Heart left ventricle (tissue), 16 donors: ENCODE data around the gene SLC25A6. TPM values are rescaled to one million over a fixed set of nuclear protein-coding genes. Genes with fewer than 3 reads are reported as not detected.
"Not testable (repeated sequence)": the region's sequence is repeated elsewhere in the genome, so short reads cannot be mapped to it uniquely, and the experiment has no call there.

Experiments
- ATAC-seq, 4 donors: fragments of 200-7000 bp; cut with Tn5 transposase; one replicate each; pipeline ENCODE4 v1.9.1; 2020 to 2022; ENCODE audit warnings: moderate library complexity in 4 of 4, mild to moderate bottlenecking in 3 of 4, moderate number of reproducible peaks in 1 of 4
- DNase-seq, 5 donors: peaks; one replicate each; pipeline ENCODE4 v3.0.0-alpha.2; 2020
- H3K27ac ChIP-seq, 12 donors: fragments of 200-600 bp; sonication (generic) in 4 of 12; one replicate each; pipeline versions ENCODE4 v1.5.0 to v1.8.0; 2016 to 2022; ENCODE audit warnings: mild to moderate bottlenecking in 2 of 12
- H3K27me3 ChIP-seq, 9 donors: fragments of 200-600 bp; sonication (generic) in 2 of 9; one replicate each; pipeline versions ENCODE4 v1.5.1 to v1.8.0; 2016 to 2022; ENCODE audit warnings: mild to moderate bottlenecking in 3 of 9
- H3K36me3 ChIP-seq, 9 donors: fragments of 200-600 bp; sonication (generic) in 2 of 9; one replicate each; pipeline versions ENCODE4 v1.5.0 to v1.8.0; 2018 to 2022; ENCODE audit warnings: mild to moderate bottlenecking in 2 of 9
- H3K4me1 ChIP-seq, 12 donors: fragments of 200-600 bp; sonication (generic) in 4 of 12; one replicate each; pipeline versions ENCODE4 v1.5.0 to v1.8.0; 2016 to 2022; ENCODE audit warnings: mild to moderate bottlenecking in 3 of 12
- H3K4me3 ChIP-seq, 12 donors: fragments of 200-600 bp; sonication (generic) in 4 of 12; one replicate each; pipeline versions ENCODE4 v1.5.0 to v1.8.0; 2017 to 2022; ENCODE audit warnings: mild to moderate bottlenecking in 9 of 12, moderate library complexity in 4 of 12
- H3K9me3 ChIP-seq, 12 donors: fragments of 200-600 bp; sonication (generic) in 4 of 12; one replicate each; pipeline versions ENCODE4 v1.5.0 to v1.8.0; 2016 to 2022; ENCODE audit warnings: mild to moderate bottlenecking in 1 of 12
- CTCF ChIP-seq, 12 donors: fragments of 200-600 bp; sonication (generic) in 4 of 12; IDR thresholded peaks; one replicate each; pipeline versions ENCODE4 v1.5.0 to v1.8.0; 2018 to 2022; ENCODE audit warnings: antibody characterized with exemption in 12 of 12, mild to moderate bottlenecking in 5 of 12
- POLR2A ChIP-seq, 2 donors: fragments of 450-650 bp; IDR thresholded peaks; one replicate each; pipeline ENCODE4 v1.6.1; 2017; ENCODE audit warnings: antibody characterized with exemption in 2 of 2, mild to moderate bottlenecking in 2 of 2, moderate library complexity in 2 of 2
- WGBS, 4 donors: extraction: QIAGEN DNeasy Blood & Tissue Kit in 2 of 4; methylation state at CpG; one replicate each; pipeline versions ENCODE4 v1.1.5 to v1.1.7; 2013 to 2018; 5-methylcytosine and 5-hydroxymethylcytosine counted together
- intact Hi-C, 10 donors: fragments of 100-400 bp; cut with DNase I; formaldehyde crosslinking; loops; one replicate each; pipeline versions ENCODE4 v1.11.1 to v1.14.2; 2022
- polyA plus RNA-seq, 2 donors: library from polyadenylated mRNA; stranded (reverse); fragments of 200-250 nt; gene quantifications; one replicate each; pipeline ENCODE4 v1.2.3, GENCODE V29; 2013
- total RNA-seq, 9 donors: library from RNA; depleted of rRNA in 2 of 9; stranded (reverse); fragments of >200 nt in 2 of 9; fragmentation: NEBNext Ultra II Directional in 3 of 9; extraction: Animal tissue kit (Norgen Biotek cat#: 25700) in 3 of 9; gene quantifications; one replicate each; pipeline versions ENCODE4 v1.1.0 to v1.2.4, GENCODE V29; 2016 to 2023
- donor health status: ischemic (EF 13 %, LVEDD 7.1; RV severe dilation, severe dysfunction).
- donor health status: healthy with polysubstance abuse.
- donor health status: DM: no; HTN: yes; CAD: no.
- donor health status: DM: no; HTN: no; CAD: no.
- donor health status: ischemic (EF 25% LVEDD 6.9; RV normal size, moderate dysfunction).
- donor health status: ischemic (EF 25% LVEDD 5.7; RV mildly dilated, moderate dysfunction).
- donor health status: healthy.
- donor health status: DM: yes; HTN: yes; CAD: no.
- donor health status: ischemic (EF 35%, LVEDD 5.7; RV mildly dilated, moderate dysfunction).
- donor health status: nonischemic (EF 11% LVEDD 7.7; RV severe dilation, severe dysfunction).
- donor health status: DM: yes; HTN: yes; CAD: no.
- donor health status: PGD.
- donor health status: ischemic (EF 29% LVEDD 5.4; RV normal size, mild dysfunction).
- donor health status: nonischemic (EF 23%, LVEDD 6.1; RV moderate dilation, normal function).

The SLC25A6 gene
- total and polyA plus RNA-seq, 11 donors, result 78.2 to 232 (median 129) TPM

GRCh38 chrX:1354036-1355019, 37.6 kb downstream of the SLC25A6 start:
- peak in 1 of 5 donors; percentile 28 for DNase-seq
- intact Hi-C loops, result no loop called here

GRCh38 chrX:1351981-1352714, 39.8 kb downstream of the SLC25A6 start:
- Histone ChIP-seq H3K27me3 (no peaks in the 10 kb centered on the region), H3K4me1 (peaks cover 0 to 5% (median 0%) of the 10 kb centered on the region in 12 donors), H3K4me3 (no peak overlapping the region), H3K9me3 (no peaks in the 10 kb centered on the region), H3K27ac (no peak overlapping the region), H3K36me3 (peaks cover 0 to 24% (median 9%) of the 10 kb centered on the region in 9 donors)
- WGBS, 4 donors, result 91 to 98% (median 93%) methylated on average over 44 to 49 of the region's 49 CpGs
- TF ChIP-seq POLR2A (IDR thresholded peaks at IDR 0.05) (no peak), CTCF (IDR thresholded peaks at IDR 0.05) (no peak)
- intact Hi-C loops, result no loop called here
- ATAC-seq (peak in 2 of 4 donors; percentile 25 to 31), DNase-seq (peak in 1 of 5 donors; percentile 47)

More at GRCh38 chrX:1354036-1355019, 37.6 kb downstream of the SLC25A6 start:
- Histone ChIP-seq H3K4me3 (no peak overlapping the region), H3K27me3 (no peaks in the 10 kb centered on the region), H3K27ac (no peak overlapping the region), H3K9me3 (peaks cover 0 to 16% (median 6%) of the 10 kb centered on the region in 12 donors), H3K36me3 (peaks cover 0 to 44% (median 21%) of the 10 kb centered on the region in 9 donors), H3K4me1 (peaks cover 0 to 5% (median 0%) of the 10 kb centered on the region in 12 donors)
- WGBS, 4 donors, result 79 to 90% (median 87%) methylated on average over 10 to 11 of the region's 11 CpGs
- ATAC-seq, result no peak
- no peak for TF ChIP-seq POLR2A (IDR thresholded peaks at IDR 0.05)

- H3K27ac ChIP-seq, result not testable (repeated sequence)
- DNase-seq, result peak in 1 of 5 donors; percentile 3
Measured at GRCh38 chrX:1349606-1350005, 42.3 kb downstream of the SLC25A6 start.

GRCh38 chrX:1341545-1342184, 50.2 kb downstream of the SLC25A6 start:
- H3K4me1 ChIP-seq, result peaks cover 0 to 10% (median 1%) of the 10 kb centered on the region in 12 donors
- H3K9me3 ChIP-seq, result peaks cover 0 to 17% (median 9%) of the 10 kb centered on the region in 12 donors
- peaks cover 0 to 19% (median 5%) of the 10 kb centered on the region in 9 donors for H3K36me3 ChIP-seq
- TF ChIP-seq CTCF (IDR thresholded peaks at IDR 0.05), result no peak
- no peak for TF ChIP-seq POLR2A (IDR thresholded peaks at IDR 0.05)
- no peak overlapping the region for H3K27ac ChIP-seq
- H3K4me3 ChIP-seq, result no peak overlapping the region
- intact Hi-C loops, result no loop called here
- ATAC-seq, result no peak
- H3K27me3 ChIP-seq, result no peaks in the 10 kb centered on the region
- DNase-seq, result peak in 1 of 5 donors; percentile 18
- WGBS, 4 donors, result 82 to 86% (median 82%) methylated on average over 22 of the region's 22 CpGs

More at GRCh38 chrX:1349606-1350005, 42.3 kb downstream of the SLC25A6 start:
- intact Hi-C loops, result loop anchor here in 1 of 10 donors (5.0 kb wide), 1 partner anchor 103 kb away; the partner anchor contains the start of gene ASMTL
- ATAC-seq, H3K27me3 ChIP-seq, H3K4me1 ChIP-seq, H3K9me3 ChIP-seq, H3K4me3 ChIP-seq: not testable (repeated sequence)
- peaks cover 0 to 29% (median 13%) of the 10 kb centered on the region in 9 donors for H3K36me3 ChIP-seq
- WGBS, 4 donors, result 92 to 96% (median 94%) methylated on average over 15 of the region's 15 CpGs
